HFF-Myc (cell line): ENCODE data around the gene PRKG2.

ENCODE experiments used
- DNase-seq: peaks from one replicate; pipeline ENCODE4 v3.0.0-alpha.2; 2011; ENCODE audit warnings: low read depth; ENCODE audit errors: extremely low read depth
- H3K4me3 ChIP-seq: replicated peaks from 2 replicates; pipeline ENCODE4 v1.5.1; 2011; ENCODE audit warnings: low read depth, mild to moderate bottlenecking, control low read depth, low read length
- TF ChIP-seq, protein P1 (sequence below): IDR thresholded peaks from 2 replicates; pipeline ENCODE4 v1.5.1; 2012; ENCODE audit warnings: mild to moderate bottlenecking, low read depth, low read length, control low read depth; ENCODE audit errors: missing control alignments

PRKG2 gene

DNA sequence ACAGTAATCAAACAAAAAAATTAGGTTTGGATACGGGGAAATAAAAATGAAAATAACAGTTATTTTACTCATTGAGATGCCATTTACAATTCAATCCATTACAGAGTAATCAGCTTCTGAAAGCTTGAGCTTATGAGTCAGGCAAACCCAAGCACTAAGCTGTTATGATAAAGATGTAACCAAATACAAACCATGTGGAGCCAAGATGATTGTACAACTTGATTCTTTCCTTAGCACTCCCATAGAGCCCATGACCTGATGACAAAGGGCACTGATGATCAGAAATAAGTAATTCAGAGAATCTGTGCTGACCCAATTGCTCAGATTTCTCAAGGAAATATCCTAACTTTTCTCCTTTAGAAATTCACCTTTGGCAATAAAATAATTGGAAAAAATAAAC, 40.5 kb upstream of the PRKG2 start:
- no peak overlapping the region for H3K4me3 ChIP-seq
- peak; percentile 56 for DNase-seq
- TF ChIP-seq, protein P1, sequence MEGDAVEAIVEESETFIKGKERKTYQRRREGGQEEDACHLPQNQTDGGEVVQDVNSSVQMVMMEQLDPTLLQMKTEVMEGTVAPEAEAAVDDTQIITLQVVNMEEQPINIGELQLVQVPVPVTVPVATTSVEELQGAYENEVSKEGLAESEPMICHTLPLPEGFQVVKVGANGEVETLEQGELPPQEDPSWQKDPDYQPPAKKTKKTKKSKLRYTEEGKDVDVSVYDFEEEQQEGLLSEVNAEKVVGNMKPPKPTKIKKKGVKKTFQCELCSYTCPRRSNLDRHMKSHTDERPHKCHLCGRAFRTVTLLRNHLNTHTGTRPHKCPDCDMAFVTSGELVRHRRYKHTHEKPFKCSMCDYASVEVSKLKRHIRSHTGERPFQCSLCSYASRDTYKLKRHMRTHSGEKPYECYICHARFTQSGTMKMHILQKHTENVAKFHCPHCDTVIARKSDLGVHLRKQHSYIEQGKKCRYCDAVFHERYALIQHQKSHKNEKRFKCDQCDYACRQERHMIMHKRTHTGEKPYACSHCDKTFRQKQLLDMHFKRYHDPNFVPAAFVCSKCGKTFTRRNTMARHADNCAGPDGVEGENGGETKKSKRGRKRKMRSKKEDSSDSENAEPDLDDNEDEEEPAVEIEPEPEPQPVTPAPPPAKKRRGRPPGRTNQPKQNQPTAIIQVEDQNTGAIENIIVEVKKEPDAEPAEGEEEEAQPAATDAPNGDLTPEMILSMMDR = no peak

DNA sequence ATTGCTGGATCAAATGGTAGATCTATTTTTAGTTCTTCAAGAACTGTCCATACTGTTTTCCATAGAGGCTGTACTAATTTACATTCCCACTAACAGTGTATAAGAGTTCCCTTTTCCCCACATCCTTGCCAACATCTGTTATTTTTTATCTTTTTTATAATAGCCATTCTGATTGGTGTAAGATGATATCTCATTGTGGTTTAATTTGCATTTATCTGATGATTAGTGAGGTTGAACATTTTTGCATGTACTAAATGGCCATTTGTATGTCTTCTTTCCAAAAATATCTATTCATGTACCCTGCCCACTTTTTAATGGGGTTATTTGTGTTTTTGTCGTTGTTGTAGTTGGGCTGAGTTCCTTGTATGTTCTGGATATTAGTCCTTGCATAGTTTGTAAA, 35.4 kb upstream of the PRKG2 start:
- no peak overlapping the region for H3K4me3 ChIP-seq
- DNase-seq = no peak
- TF ChIP-seq, protein P1 = no peak

DNA sequence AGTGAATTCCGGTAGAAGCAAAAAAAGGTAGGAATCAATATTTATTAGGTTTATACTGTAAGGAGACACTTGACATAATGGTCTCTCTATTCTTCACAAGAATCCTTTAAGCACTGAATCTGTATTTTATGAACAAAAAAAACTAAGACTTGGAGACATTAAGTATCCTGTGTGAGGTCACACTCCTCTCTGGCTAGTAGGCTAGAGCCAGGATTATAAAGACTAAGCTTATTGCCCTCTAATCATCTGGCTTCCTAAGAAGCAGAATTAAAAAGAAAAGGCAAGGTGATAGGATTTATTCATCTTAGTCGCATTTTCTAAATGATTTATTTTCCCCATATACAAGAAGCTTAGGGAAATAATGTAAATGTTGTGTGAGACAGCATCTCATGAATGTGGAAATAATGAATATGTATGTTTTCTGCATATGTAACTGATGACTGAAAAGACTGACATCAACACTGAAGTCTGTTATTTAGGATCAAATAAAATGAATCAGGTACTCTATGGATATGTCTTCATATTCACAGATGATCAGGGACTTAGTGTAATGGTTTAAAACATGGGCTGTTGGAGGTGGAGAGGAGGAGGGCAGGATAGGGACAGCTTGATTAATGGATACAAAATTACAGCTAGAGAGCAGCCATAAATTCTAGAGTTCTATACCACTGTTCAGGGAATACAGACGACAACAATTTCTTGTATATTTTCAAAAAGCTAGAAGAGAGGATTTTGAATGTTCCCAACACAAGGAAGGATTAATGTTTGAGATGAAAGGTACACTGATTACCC, 30.4 kb upstream of the PRKG2 start:
- TF ChIP-seq, protein P1 = no peak
- no peak for DNase-seq
- H3K4me3 ChIP-seq = no peak overlapping the region

DNA sequence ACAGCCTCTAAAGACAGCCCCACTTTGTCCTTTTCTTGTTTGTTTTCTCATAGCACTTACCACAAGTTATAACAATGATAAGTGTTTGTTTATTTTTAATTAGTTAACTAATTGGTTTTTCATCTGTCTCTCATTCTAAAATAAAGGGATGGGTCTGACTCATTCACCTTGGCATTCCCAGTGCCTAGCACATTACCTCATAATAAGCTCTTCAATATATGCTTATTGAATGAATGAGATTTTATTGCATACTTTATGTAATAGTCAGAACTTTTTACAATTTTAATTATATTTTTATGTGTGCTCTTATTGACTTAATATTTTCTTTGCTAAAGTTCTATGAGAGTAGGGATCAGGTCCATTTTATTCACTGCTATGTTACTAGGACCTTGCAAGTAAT, 22.8 kb upstream of the PRKG2 start:
- H3K4me3 ChIP-seq = no peak overlapping the region
- TF ChIP-seq, protein P1 = no peak

DNA sequence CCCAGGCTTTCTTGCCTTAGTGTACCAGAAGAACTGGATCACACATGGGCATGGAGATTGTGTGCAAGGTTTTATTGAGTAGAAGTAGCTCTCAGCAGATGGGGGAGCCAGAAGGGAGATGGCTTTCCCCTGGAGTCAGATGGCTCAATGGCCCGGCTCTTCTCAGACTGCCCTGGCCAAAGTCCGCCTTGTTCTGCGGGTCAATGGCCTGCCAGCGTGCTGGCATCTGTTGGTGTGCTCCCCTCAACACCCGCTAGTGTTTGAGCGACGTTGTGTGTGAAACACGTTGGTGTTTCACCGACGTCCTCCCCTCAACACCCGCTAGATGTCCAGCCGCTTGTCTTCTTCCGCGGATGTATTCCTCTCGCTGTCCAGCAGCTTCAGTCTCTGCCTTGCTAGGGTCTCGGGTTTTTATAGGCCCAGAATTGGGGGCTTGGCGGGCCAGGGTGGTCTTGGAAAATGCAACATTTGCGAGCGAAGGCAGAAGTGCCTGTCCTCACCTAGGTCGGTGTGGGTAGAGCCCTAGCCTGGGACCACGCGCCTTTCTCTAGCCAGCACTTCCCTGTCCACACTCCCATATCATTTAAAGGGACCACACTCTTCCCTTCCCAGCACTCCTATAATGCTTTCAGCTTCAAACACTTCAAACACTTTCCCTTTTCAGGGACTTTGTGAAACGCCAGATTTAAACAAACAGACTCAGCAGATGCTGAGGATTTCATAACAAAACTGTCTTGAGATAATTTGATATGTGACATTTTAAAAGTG, 21.1 kb upstream of the PRKG2 start:
- TF ChIP-seq, protein P1 = no peak
- DNase-seq = no peak
- H3K4me3 ChIP-seq = no peak overlapping the region

More for the DNA sequence above, 22.8 kb upstream of the PRKG2 start:
- no peak for DNase-seq

DNA sequence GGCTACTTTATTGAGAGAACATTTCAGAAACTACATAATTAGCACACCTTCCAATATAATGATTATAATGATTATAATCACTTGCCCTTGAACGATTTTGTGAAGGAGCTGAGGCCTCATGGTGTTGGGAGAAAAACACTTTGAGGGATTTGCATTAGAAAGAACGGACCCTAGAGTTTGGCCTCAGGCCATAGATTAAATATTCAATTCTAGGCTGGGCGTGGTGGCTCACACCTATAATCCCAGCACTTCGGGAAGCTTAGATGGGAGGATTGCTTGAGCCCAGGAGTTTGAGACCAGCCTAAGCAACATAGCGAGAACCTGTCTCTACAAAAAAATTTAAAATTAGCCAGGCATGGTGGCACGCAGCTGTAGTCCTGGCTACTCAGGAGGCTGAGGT, 12.9 kb upstream of the PRKG2 start:
- DNase-seq = no peak
- TF ChIP-seq, protein P1 = no peak
- H3K4me3 ChIP-seq = no peak overlapping the region
